Uterus (tissue), 2 donors: ENCODE measurements around the gene LRRC59.

Source experiments
- CTCF ChIP-seq, 4 experiments: fragments of 200-600 bp in 2 of 4; fragments of 450-650 bp in 2 of 4; sonication (generic) in 2 of 4; IDR thresholded peaks; one replicate each; pipeline ENCODE4 v1.5.1; 2016 to 2019; ENCODE audit warnings: antibody characterized with exemption in 4 of 4, mild to moderate bottlenecking in 2 of 4, moderate library complexity in 1 of 4
- POLR2A ChIP-seq, 2 donors: fragments of 450-650 bp; IDR thresholded peaks; one replicate each; pipeline ENCODE4 v1.6.1; 2016; ENCODE audit warnings: antibody characterized with exemption in 2 of 2, mild to moderate bottlenecking in 1 of 2, moderate library complexity in 1 of 2

GRCh38 chr17:50365165-50365564, 32.2 kb downstream of the LRRC59 start:
- TF ChIP-seq CTCF (IDR thresholded peaks at IDR 0.05) = no peak
- TF ChIP-seq POLR2A (IDR thresholded peaks at IDR 0.05) = no peak
